ENCODE results near the gene SDHAF3. TPM values are rescaled to one million over a fixed set of nuclear protein-coding genes. Genes with fewer than 3 reads are reported as not detected.

SDHAF3 gene
- total and polyA plus RNA-seq, 10 of the 15 experiments (the other 5 are each of a cell fraction or from before 2014, with no cell fraction given): 24.3 to 124 (median 63.5) TPM

DNA sequence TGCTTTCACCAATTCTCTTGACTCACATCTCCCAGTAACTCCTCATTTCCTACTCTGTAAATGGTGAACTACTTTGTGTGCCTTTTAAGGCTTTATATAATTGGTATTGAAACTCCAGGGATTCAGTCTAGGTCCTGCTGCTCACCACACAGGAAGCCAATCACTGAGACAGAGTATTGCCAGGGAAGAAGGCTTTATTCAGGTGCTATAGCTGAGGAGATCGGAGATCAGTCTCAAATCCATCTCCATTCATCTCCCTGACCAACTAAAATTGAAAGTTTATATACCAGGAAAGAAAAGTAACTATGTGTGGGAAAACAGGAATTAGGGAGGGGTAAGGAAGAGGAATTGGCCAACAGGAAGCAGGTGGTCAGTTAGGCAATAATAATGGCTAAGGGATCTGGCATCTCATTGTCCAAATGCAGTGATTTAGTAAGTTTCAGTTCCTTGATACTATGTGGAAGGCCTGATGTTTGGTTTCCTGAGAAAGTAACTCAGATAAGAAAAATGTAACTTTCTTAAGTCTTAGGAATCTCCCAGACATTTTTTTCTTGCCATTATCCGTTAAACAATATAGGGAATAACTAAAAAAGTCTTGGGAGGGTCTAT lies 10.2 kb upstream of the SDHAF3 start:
- H3K4me2 ChIP-seq (ENCODE audit: control insufficient read depth, insufficient read depth): no peak overlapping the region
- ChIA-PET SMC1A (ENCODE audit: uncharacterized antibody, unreplicated experiment) (interaction anchor here (0.6 to 3.1 kb wide), 3 partner anchors 9 to 729 kb away, joined by 3 to 9 read pairs (median 4); partner anchors contain the start of gene SDHAF3), RAD21 (ENCODE audit: unreplicated experiment) (no interaction called here), POLR2A (no interaction called here), CTCF (interaction anchor here (3.0 kb wide), 1 partner anchor 738 kb away, joined by 10 read pairs; no protein-coding TSS in a partner anchor)
- no peak for ATAC-seq
- H3K9ac ChIP-seq (ENCODE audit: control insufficient read depth, insufficient read depth, low read length): no peak overlapping the region
- H2AFZ ChIP-seq (ENCODE audit: control insufficient read depth, low read depth, low read length): no peak overlapping the region
- TF ChIP-seq HDAC6 (IDR thresholded peaks at IDR 0.05; ENCODE audit: unreplicated experiment): no peak
- TF ChIP-seq HCFC1 (IDR thresholded peaks at IDR 0.05; ENCODE audit: low read length): no peak
- no peak for TF ChIP-seq BACH1 (IDR thresholded peaks at IDR 0.05; ENCODE audit: borderline replicate concordance)
- no peak for TF ChIP-seq NBN (IDR thresholded peaks at IDR 0.05)
- no peak for TF ChIP-seq YBX1 (IDR thresholded peaks at IDR 0.05)
- no peak for TF ChIP-seq ZNF384 (IDR thresholded peaks at IDR 0.05; ENCODE audit: borderline replicate concordance, low read depth, low read length)
- no peak for TF ChIP-seq HDAC2 (IDR thresholded peaks at IDR 0.05)
- TF ChIP-seq LARP7 (IDR thresholded peaks at IDR 0.05): no peak
- TF ChIP-seq RAD51 (IDR thresholded peaks at IDR 0.05): no peak
- TF ChIP-seq, protein P1, sequence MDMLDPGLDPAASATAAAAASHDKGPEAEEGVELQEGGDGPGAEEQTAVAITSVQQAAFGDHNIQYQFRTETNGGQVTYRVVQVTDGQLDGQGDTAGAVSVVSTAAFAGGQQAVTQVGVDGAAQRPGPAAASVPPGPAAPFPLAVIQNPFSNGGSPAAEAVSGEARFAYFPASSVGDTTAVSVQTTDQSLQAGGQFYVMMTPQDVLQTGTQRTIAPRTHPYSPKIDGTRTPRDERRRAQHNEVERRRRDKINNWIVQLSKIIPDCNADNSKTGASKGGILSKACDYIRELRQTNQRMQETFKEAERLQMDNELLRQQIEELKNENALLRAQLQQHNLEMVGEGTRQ (IDR thresholded peaks at IDR 0.05; ENCODE audit: borderline replicate concordance, low read depth, low read length): no peak
- TF ChIP-seq STAT3 (IDR thresholded peaks at IDR 0.05; ENCODE audit: low read depth, low read length): no peak
- H3K27ac ChIP-seq (ENCODE audit: control insufficient read depth, insufficient read depth): no peak overlapping the region
- no peak for FAIRE-seq
- BruUV-seq (replicated peaks): no TSS peak
- in situ Hi-C loops (cut with MboI): loop anchor here (5.0 kb wide), 1 partner anchor 75 kb away; no protein-coding TSS in a partner anchor
- no peak for DNase-seq (ENCODE audit: low read depth, low spot score)
- H3K36me3 ChIP-seq (ENCODE audit: control insufficient read depth in 2 of 2, insufficient read depth in 2 of 2, low read length in 1 of 2): no peaks in the 10 kb centered on the region
- intact Hi-C loops (cut with micrococcal nuclease; ENCODE audit: unreplicated experiment): no loop called here
- H3K27me3 ChIP-seq (replicated peaks in 1 of 2; ENCODE audit: control insufficient read depth in 2 of 2, insufficient read depth in 2 of 2, low read length in 1 of 2): no peaks in the 10 kb centered on the region; a peak in 1 of 4 replicates
- no peaks in the 10 kb centered on the region for H4K20me1 ChIP-seq (ENCODE audit: control insufficient read depth, insufficient read depth)
- H3K4me3 ChIP-seq: no peak overlapping the region
- H3K9me3 ChIP-seq (replicated peaks; ENCODE audit: control insufficient read depth, insufficient read depth, low read length): no peaks in the 10 kb centered on the region
- H3K79me2 ChIP-seq (ENCODE audit: control insufficient read depth, insufficient read depth, low read length): no peaks in the 10 kb centered on the region
- no peaks in the 10 kb centered on the region for H3K4me1 ChIP-seq (ENCODE audit: control insufficient read depth, insufficient read depth, low read length)
- WGBS (ENCODE audit: insufficient coverage, insufficient replicate concordance, low lambda C conversion rate, missing lambda C conversion rate): 72% methylated on average over 2 of the region's 2 CpGs

Data from GM12878 (cell line).